IMR-90 (cell line): ENCODE data around the gene SLC22A31. TPM values are rescaled to one million over a fixed set of nuclear protein-coding genes. Genes with fewer than 3 reads are reported as not detected.

Experiments used
- ATAC-seq: fragments of 200-7000 bp; cut with Tn5 transposase; 2 replicates; pipeline ENCODE4 v1.9.1; 2020; ENCODE audit warnings: low read depth, mild to moderate bottlenecking, moderate library complexity
- BruUV-seq: library from RNA; stranded (reverse); fragments of 400-500 nt; replicated peaks from 2 replicates; lab custom pipeline; 2021; lab: Mats Ljungman, UMichigan
- CTCF ChIA-PET: fragments of 300-600 bp; formaldehyde crosslinking; extraction: SDS; loops from one replicate; lab custom pipeline; 2021; ENCODE audit warnings: antibody characterized with exemption; lab: Yijun Ruan, JAX
- POLR2A ChIA-PET: fragments of 300-600 bp; sonication (Branson Sonifier 250); formaldehyde crosslinking; loops from one replicate; lab custom pipeline; 2022; ENCODE audit warnings: antibody characterized with exemption; ENCODE audit not compliant: unreplicated experiment; lab: Charles Lee
- DNase-seq: peaks from one replicate; pipeline ENCODE4 v3.0.0; 2013
- H2AFZ ChIP-seq: replicated peaks from 2 replicates; pipeline ENCODE3; 2013; ENCODE audit warnings: low read length, mild to moderate bottlenecking; ENCODE audit not compliant: poor library complexity
- H2AK5ac ChIP-seq: 2 replicates; pipeline ENCODE4 v1.6.1; 2013; ENCODE audit warnings: low read depth, low read length, inconsistent platforms
- H2AK9ac ChIP-seq: replicated peaks from 2 replicates; pipeline ENCODE3; 2013; ENCODE audit warnings: mild to moderate bottlenecking, low read depth, low read length, moderate library complexity; ENCODE audit not compliant: poor library complexity
- H2BK120ac ChIP-seq: 2 replicates; pipeline ENCODE4 v1.6.1; 2013; ENCODE audit warnings: low read depth, low read length, inconsistent platforms
- H2BK15ac ChIP-seq: 3 replicates; pipeline ENCODE4 v1.6.1; 2013; ENCODE audit warnings: low read depth, low read length, inconsistent platforms
- H2BK20ac ChIP-seq: 2 replicates; pipeline ENCODE4 v1.6.1; 2013; ENCODE audit warnings: low read depth, mild to moderate bottlenecking, inconsistent platforms, low read length, moderate library complexity
- H2BK5ac ChIP-seq: 2 replicates; pipeline ENCODE4 v1.6.1; 2013; ENCODE audit warnings: mild to moderate bottlenecking, low read depth, low read length, inconsistent platforms; ENCODE audit not compliant: poor library complexity, severe bottlenecking
- H3K14ac ChIP-seq: replicated peaks from 2 replicates; pipeline ENCODE4 v1.6.1; 2013; ENCODE audit warnings: low read depth, low read length, inconsistent platforms
- H3K18ac ChIP-seq: 2 replicates; pipeline ENCODE4 v1.6.1; 2013; ENCODE audit warnings: low read depth, low read length, control low read depth
- H3K23ac ChIP-seq: 2 replicates; pipeline ENCODE4 v1.6.1; 2013; ENCODE audit warnings: low read depth, low read length, inconsistent platforms
- H3K27ac ChIP-seq: 2 replicates; pipeline ENCODE4 v1.5.1; 2013; ENCODE audit warnings: mild to moderate bottlenecking, control low read depth, low read length; ENCODE audit not compliant: insufficient read depth
- H3K27me3 ChIP-seq: 2 replicates; pipeline ENCODE4 v1.6.1; 2013; ENCODE audit warnings: low read length; ENCODE audit not compliant: control insufficient read depth, insufficient read depth
- H3K36me3 ChIP-seq: 2 replicates; pipeline ENCODE4 v1.6.1; 2013; ENCODE audit warnings: low read length, mixed read lengths; ENCODE audit not compliant: control insufficient read depth, insufficient read depth
- H3K4ac ChIP-seq: 2 replicates; pipeline ENCODE4 v1.6.1; 2013; ENCODE audit warnings: low read depth, low read length, inconsistent platforms
- H3K4me1 ChIP-seq: 2 replicates; pipeline ENCODE4 v1.6.1; 2013; ENCODE audit warnings: low read length, mixed read lengths; ENCODE audit not compliant: control insufficient read depth, insufficient read depth
- H3K4me2 ChIP-seq: 2 replicates; pipeline ENCODE4 v1.6.1; 2013; ENCODE audit warnings: low read depth, mild to moderate bottlenecking, control low read depth, low read length, moderate library complexity
- H3K4me3 ChIP-seq: 2 replicates; pipeline ENCODE4 v1.5.1; 2013; ENCODE audit warnings: low read depth, mild to moderate bottlenecking, control low read depth, low read length, moderate library complexity; ENCODE audit not compliant: insufficient read depth
- H3K56ac ChIP-seq: 2 replicates; pipeline ENCODE4 v1.6.1; 2013; ENCODE audit warnings: low read length, inconsistent platforms; ENCODE audit not compliant: insufficient read depth; ENCODE audit errors: extremely low read depth
- H3K79me1 ChIP-seq, 2 experiments: 2 replicates each; pipeline ENCODE4 v1.6.1; 2013; ENCODE audit warnings: low read length in 2 of 2, inconsistent platforms in 1 of 2, low read depth in 1 of 2
- H3K9ac ChIP-seq: 2 replicates; pipeline ENCODE4 v1.6.1; 2013; ENCODE audit warnings: low read depth, low read length, control low read depth
- H3K9me1 ChIP-seq: 2 replicates; pipeline ENCODE4 v1.6.1; 2013; ENCODE audit warnings: low read length, inconsistent platforms; ENCODE audit not compliant: insufficient read depth
- H3K9me3 ChIP-seq: 2 replicates; pipeline ENCODE4 v1.6.1; 2013; ENCODE audit warnings: low read length; ENCODE audit not compliant: control insufficient read depth, insufficient read depth
- H4K20me1 ChIP-seq: 2 replicates; pipeline ENCODE4 v1.6.1; 2013; ENCODE audit warnings: low read length, inconsistent platforms; ENCODE audit not compliant: insufficient read depth
- H4K5ac ChIP-seq: 2 replicates; pipeline ENCODE4 v1.6.1; 2013; ENCODE audit warnings: mild to moderate bottlenecking, low read depth, low read length, control low read depth
- H4K8ac ChIP-seq, 2 experiments: 2 replicates each; pipeline ENCODE4 v1.6.1; 2013; ENCODE audit warnings: low read depth in 2 of 2, low read length in 2 of 2, control low read depth in 1 of 2, inconsistent platforms in 1 of 2
- H4K91ac ChIP-seq: 2 replicates; pipeline ENCODE4 v1.6.1; 2013; ENCODE audit warnings: low read depth, low read length, inconsistent platforms; ENCODE audit not compliant: insufficient read depth
- BHLHE40 ChIP-seq: fragments of 150-350 bp; IDR thresholded peaks from 2 replicates; pipeline ENCODE4 v1.6.1; 2016; ENCODE audit warnings: mild to moderate bottlenecking, low read depth, low read length
- CEBPB ChIP-seq: IDR thresholded peaks from 2 replicates; pipeline ENCODE4 v1.6.1; 2012; ENCODE audit warnings: low read depth, low read length, improper control_type of control experiment
- CHD1 ChIP-seq: IDR thresholded peaks from 2 replicates; pipeline ENCODE4 v1.6.1; 2012; ENCODE audit warnings: low read depth, low read length, improper control_type of control experiment
- FOS ChIP-seq: fragments of 150-350 bp; IDR thresholded peaks from 2 replicates; pipeline ENCODE4 v1.6.1; 2016; ENCODE audit warnings: low read depth, low read length
- MAFK ChIP-seq: IDR thresholded peaks from 2 replicates; pipeline ENCODE4 v1.6.1; 2012; ENCODE audit warnings: low read depth, low read length, improper control_type of control experiment
- MAZ ChIP-seq: IDR thresholded peaks from 2 replicates; pipeline ENCODE4 v1.6.1; 2012; ENCODE audit warnings: low read depth, mild to moderate bottlenecking, low read length, improper control_type of control experiment, moderate library complexity, borderline replicate concordance
- MXI1 ChIP-seq: IDR thresholded peaks from 2 replicates; pipeline ENCODE4 v1.6.1; 2012; ENCODE audit warnings: low read depth, mild to moderate bottlenecking, low read length, moderate library complexity, borderline replicate concordance
- NFE2L2 ChIP-seq: fragments of 150-350 bp; IDR thresholded peaks from 2 replicates; pipeline ENCODE4 v1.6.1; 2016; ENCODE audit warnings: low read depth, mild to moderate bottlenecking, low read length
- POLR2A ChIP-seq: IDR thresholded peaks from 2 replicates; pipeline ENCODE4 v1.6.1; 2012; ENCODE audit warnings: mild to moderate bottlenecking, low read depth, low read length
- RAD21 ChIP-seq: IDR thresholded peaks from 2 replicates; pipeline ENCODE4 v1.6.1; 2012; ENCODE audit warnings: low read length, improper control_type of control experiment
- RCOR1 ChIP-seq: IDR thresholded peaks from 2 replicates; pipeline ENCODE4 v1.6.1; 2012; ENCODE audit warnings: mild to moderate bottlenecking, low read length, improper control_type of control experiment; ENCODE audit not compliant: insufficient replicate concordance
- RFX5 ChIP-seq: IDR thresholded peaks from 2 replicates; pipeline ENCODE4 v1.8.0; 2012; ENCODE audit warnings: low read depth, mild to moderate bottlenecking, low read length, moderate library complexity
- SMC3 ChIP-seq: fragments of 150-350 bp; IDR thresholded peaks from 2 replicates; pipeline ENCODE4 v1.6.1; 2016; ENCODE audit warnings: low read depth, mild to moderate bottlenecking, antibody characterized with exemption, low read length, moderate library complexity
- WGBS, 2 experiments: methylation state at CpG; one replicate each; pipeline versions ENCODE4 v1.1.5 to v1.1.7; 2013; ENCODE audit warnings: missing lambda C conversion rate in 2 of 2; ENCODE audit not compliant: insufficient read length in 1 of 2; ENCODE audit errors: extremely low coverage in 2 of 2; 5-methylcytosine and 5-hydroxymethylcytosine counted together
- dilution Hi-C: fragments of 300-500 bp; cut with HindIII; formaldehyde crosslinking; loops from one replicate; pipeline ENCODE4 v1.14.3; 2018; ENCODE audit warnings: low sequenced_read_pairs; ENCODE audit not compliant: unreplicated experiment
- in situ Hi-C: fragments of 300-500 bp; cut with MboI; formaldehyde crosslinking; loops from 3 replicates; pipeline ENCODE4 v1.14.3; 2019; ENCODE audit warnings: low sequenced_read_pairs, inconsistent platforms, mixed read lengths
- intact Hi-C: fragments of 100-400 bp; cut with micrococcal nuclease; formaldehyde crosslinking; loops from 2 replicates; pipeline ENCODE4 v1.10.0; 2022
- polyA plus RNA-seq, 3 experiments: library from polyadenylated mRNA; depleted of rRNA; stranded (reverse); fragments of >200 nt; gene quantifications; 2 replicates each; pipeline ENCODE4 v1.2.3, GENCODE V29; 2012; ENCODE audit warnings: low replicate concordance in 1 of 3
- total RNA-seq: library from RNA; depleted of rRNA; stranded (reverse); fragments of >200 nt; gene quantifications from 2 replicates; pipeline ENCODE4 v1.2.3, GENCODE V29; 2012
- TF ChIP-seq, protein P1 (sequence below): fragments of 150-350 bp; IDR thresholded peaks from 2 replicates; pipeline ENCODE4 v1.6.1; 2017; ENCODE audit warnings: mild to moderate bottlenecking, antibody characterized with exemption, low read length, low read depth
- TF ChIP-seq, protein P2 (sequence below): fragments of 150-350 bp; IDR thresholded peaks from 2 replicates; pipeline ENCODE4 v1.6.1; 2016; ENCODE audit warnings: low read depth, mild to moderate bottlenecking, low read length, moderate library complexity, borderline replicate concordance

Gene SLC22A31
- total and polyA plus RNA-seq, 2 of the 4 experiments (the other 2 are of a cell fraction), result 0.18 to 5.5 TPM

DNA sequence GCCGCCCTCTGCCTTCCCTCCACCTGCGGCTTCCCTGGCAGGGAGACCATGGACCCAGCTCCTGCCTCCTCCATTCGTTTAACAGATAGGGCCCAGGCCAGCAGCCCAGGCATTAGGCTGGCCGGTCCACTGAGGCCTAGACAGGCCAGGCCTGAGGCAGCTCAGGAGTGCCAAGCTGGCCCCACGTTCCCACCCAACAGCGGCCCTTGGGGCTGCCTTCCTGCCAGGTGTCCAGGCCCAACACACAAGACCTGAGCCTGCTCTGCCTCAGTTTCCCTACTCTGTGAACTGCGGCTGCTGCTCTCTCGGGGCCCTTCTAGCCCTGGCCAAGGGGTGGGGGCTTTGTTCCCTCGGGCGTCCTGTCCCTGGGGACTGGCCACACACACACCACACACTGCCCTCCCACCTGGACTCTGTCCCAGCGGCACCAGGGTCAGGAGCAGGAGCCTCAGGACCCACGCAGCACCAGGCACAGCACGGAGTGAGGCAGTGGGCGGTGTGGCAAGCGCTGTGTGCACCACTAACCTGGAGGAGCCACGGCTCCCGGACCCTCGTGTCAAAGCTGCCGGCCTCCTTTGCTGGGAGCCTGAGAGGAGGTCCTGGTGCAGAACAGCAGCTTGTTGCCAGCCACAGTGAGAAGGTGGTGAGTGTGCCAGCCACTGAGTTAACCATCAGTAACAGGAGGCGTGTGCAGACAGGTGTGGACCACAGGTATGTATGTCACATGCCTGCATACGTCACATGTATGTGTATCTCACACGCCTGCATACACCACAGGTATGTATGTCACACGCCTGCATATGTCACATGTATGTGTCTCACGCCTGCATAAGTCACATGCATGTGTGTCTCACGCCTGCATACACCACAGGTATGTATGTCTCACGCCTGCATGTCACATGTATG is 43.3 kb downstream of the SLC22A31 start:
- BruUV-seq, result no TSS peak
- TF ChIP-seq NFE2L2 (no peak), BHLHE40 (no peak), SMC3 (no peak), RAD21 (no peak), MXI1 (no peak), CEBPB (no peak), POLR2A (no peak), MAZ (no peak), MAFK (no peak), RCOR1 (no peak), RFX5 (no peak), CHD1 (no peak), FOS (no peak)
- TF ChIP-seq, protein P1, sequence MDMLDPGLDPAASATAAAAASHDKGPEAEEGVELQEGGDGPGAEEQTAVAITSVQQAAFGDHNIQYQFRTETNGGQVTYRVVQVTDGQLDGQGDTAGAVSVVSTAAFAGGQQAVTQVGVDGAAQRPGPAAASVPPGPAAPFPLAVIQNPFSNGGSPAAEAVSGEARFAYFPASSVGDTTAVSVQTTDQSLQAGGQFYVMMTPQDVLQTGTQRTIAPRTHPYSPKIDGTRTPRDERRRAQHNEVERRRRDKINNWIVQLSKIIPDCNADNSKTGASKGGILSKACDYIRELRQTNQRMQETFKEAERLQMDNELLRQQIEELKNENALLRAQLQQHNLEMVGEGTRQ, result no peak
- TF ChIP-seq, protein P2, sequence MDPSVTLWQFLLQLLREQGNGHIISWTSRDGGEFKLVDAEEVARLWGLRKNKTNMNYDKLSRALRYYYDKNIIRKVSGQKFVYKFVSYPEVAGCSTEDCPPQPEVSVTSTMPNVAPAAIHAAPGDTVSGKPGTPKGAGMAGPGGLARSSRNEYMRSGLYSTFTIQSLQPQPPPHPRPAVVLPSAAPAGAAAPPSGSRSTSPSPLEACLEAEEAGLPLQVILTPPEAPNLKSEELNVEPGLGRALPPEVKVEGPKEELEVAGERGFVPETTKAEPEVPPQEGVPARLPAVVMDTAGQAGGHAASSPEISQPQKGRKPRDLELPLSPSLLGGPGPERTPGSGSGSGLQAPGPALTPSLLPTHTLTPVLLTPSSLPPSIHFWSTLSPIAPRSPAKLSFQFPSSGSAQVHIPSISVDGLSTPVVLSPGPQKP, result no peak

More for the DNA sequence above, 43.3 kb downstream of the SLC22A31 start:
- H2BK120ac ChIP-seq, result no peak overlapping the region
- in situ Hi-C loops (no loop called here), dilution Hi-C loops (no loop called here), intact Hi-C loops (no loop called here)
- no peak for ATAC-seq
- H4K20me1 ChIP-seq, result peaks cover 3% of the 10 kb centered on the region; the same call in 1 of the 2 replicates
- no peak overlapping the region for H2BK15ac ChIP-seq
- H4K91ac ChIP-seq, result no peak overlapping the region
- no peak overlapping the region for H3K9ac ChIP-seq
- no peak overlapping the region for H3K56ac ChIP-seq
- WGBS, 2 experiments, result 82% methylated on average over 16 of the region's 26 CpGs; no CpG with 5 or more reads in 1 of the 2 experiments
- POLR2A ChIA-PET, result no interaction called here
- H3K4ac ChIP-seq, result no peak overlapping the region
- H2AK5ac ChIP-seq, result no peak overlapping the region
- no peak for DNase-seq
- no peak overlapping the region for H3K14ac ChIP-seq
- no peak overlapping the region for H3K4me3 ChIP-seq
- H3K27me3 ChIP-seq, result peaks cover 2% of the 10 kb centered on the region; the same call in 1 of the 2 replicates
- H2BK5ac ChIP-seq, result no peak overlapping the region
- H2AFZ ChIP-seq, result peak overlapping the region; percentile 63
- no peak overlapping the region for H4K5ac ChIP-seq
- H3K18ac ChIP-seq, result no peak overlapping the region
- no peaks in the 10 kb centered on the region for H3K79me1 ChIP-seq
- H3K4me2 ChIP-seq, result no peak overlapping the region
- H3K36me3 ChIP-seq, result peaks cover 1% of the 10 kb centered on the region; the same call in 1 of the 2 replicates
- H2BK20ac ChIP-seq, result no peak overlapping the region
- peak overlapping the region; percentile 72 for H2AK9ac ChIP-seq
- H4K8ac ChIP-seq, result no peak overlapping the region
- peaks cover 8% of the 10 kb centered on the region for H3K4me1 ChIP-seq
- CTCF ChIA-PET, result no interaction called here
- no peaks in the 10 kb centered on the region for H3K9me1 ChIP-seq
- no peak overlapping the region for H3K23ac ChIP-seq
- no peaks in the 10 kb centered on the region for H3K9me3 ChIP-seq
- no peak overlapping the region for H3K27ac ChIP-seq
